Posterior vena cava (tissue), 2 donors: ENCODE measurements around the gene PLEKHG1. TPM values are rescaled to one million over a fixed set of nuclear protein-coding genes. Genes with fewer than 3 reads are reported as not detected.

Experiments used
- DNase-seq: peaks from one replicate; pipeline ENCODE4 v3.0.0-alpha.2; 2020; ENCODE audit warnings: low spot score
- intact Hi-C, 2 donors: fragments of 100-400 bp; cut with DNase I; formaldehyde crosslinking; loops; one replicate each; pipeline versions ENCODE4 v1.14.1 to v1.14.2; 2022 to 2023
- long read RNA-seq, 2 donors: library from polyadenylated mRNA; unstranded; transcript quantifications; one replicate each; pipeline ENCODE4 v2.0.0, GENCODE V29; 2020 to 2021
- total RNA-seq, 2 donors: library from RNA; stranded (reverse); fragmentation: NEBNext Ultra II Directional; extraction: Animal tissue kit (Norgen Biotek cat#: 25700); gene quantifications; one replicate each; pipeline ENCODE4 v1.2.1, GENCODE V29; 2021
- donor health status: DM: yes; HTN: yes; CAD: no.
- donor health status: DM: yes; HTN: yes; CAD: no.

The PLEKHG1 gene
- 10 to 100 TPM; 23.0 to 27.9 TPM for total RNA-seq
- long read RNA-seq, donor 1, partial matches to known transcripts = 1 of 7 reads
- long read RNA-seq, donor 1, other reads (novel, unspliced or antisense) = 6 of 7 reads
- long read RNA-seq, donor 2, partial matches to known transcripts = 3 of 9 reads
- long read RNA-seq, donor 2, other reads (novel, unspliced or antisense) = 6 of 9 reads

GRCh38 chr6:150599199-150600009 lies at the start of gene PLEKHG1:
PLEKHG1 (plus strand) TSS chr6:150599885; CDS start chr6:150733682, 133,797 bp downstream.
- DNase-seq = peak; percentile 93
- intact Hi-C loops = loop anchor here in 1 of 2 donors (5.0 to 10.0 kb wide), 2 partner anchors 175 to 362 kb away; no protein-coding TSS in a partner anchor

- intact Hi-C loops = no loop called here
Observed at GRCh38 chr6:150550244-150550643, 49.4 kb upstream of the PLEKHG1 start.

DNA sequence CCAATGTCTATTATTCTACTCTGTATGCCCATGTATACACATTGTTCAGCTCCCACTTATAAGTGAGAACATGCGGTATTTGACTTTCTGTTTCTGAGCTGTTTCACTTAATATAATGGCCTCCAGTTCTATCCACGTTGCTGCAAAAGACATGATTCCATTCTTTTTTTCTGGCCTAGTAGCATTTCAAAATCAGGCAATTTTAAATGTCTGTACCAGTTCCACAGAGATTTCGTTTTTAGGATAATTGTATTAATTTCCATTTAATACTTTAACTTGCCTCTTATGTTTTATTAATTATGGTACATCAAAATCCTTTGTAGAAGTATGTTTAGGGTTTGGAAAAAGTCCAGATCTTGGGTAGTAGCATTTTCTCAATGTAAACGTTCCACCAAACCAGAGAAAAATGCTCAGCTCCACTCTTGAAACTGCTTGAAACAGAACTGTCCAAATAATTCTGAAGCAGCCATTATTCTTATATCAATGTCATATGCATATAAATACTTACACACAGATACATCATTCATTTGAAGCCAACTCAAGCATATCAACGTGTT lies 42.6 kb upstream of the PLEKHG1 start:
- intact Hi-C loops = no loop called here
- DNase-seq = no peak

More at GRCh38 chr6:150550244-150550643, 49.4 kb upstream of the PLEKHG1 start:
- DNase-seq = no peak

DNA sequence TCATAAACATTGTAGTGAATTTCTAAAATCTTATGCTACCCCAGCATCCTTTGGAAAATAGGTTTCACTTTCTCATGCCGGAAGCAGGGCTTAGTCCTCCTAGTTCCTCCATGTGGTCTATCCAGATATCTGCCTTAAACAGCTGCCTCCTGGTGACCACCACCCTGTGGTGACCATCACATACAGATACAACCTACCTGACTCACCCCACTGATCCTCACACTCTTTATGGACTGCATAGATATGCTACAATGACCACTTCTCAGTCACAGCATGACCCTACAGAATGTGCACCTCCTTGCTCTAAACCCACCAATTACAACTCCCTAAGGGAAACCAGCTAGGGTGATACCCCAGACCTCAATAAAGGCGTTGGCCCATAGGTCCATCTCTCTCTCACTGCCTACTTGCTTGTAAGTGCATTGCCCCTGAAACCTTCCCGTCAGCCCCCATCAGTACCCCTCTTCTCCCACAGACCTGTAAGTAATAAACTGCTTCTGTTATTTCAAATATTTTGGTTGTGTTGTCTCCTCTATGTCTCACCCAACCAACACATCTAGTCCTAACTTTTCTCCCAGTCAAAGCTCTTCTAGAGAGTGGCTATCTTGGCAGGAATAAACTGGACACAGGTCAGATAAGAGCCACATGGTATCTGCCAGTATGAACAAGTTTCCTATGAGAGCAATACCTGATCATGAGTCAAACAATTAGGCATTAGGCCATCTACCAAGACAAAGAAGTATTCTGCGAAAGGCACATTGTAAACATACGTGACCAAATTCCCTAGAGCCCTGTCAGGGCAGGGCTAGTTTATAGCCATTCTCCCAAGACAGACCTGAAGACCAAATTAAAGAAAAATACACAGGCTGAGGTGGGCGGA lies 39.4 kb upstream of the PLEKHG1 start:
- DNase-seq = no peak
- intact Hi-C loops = no loop called here

DNA sequence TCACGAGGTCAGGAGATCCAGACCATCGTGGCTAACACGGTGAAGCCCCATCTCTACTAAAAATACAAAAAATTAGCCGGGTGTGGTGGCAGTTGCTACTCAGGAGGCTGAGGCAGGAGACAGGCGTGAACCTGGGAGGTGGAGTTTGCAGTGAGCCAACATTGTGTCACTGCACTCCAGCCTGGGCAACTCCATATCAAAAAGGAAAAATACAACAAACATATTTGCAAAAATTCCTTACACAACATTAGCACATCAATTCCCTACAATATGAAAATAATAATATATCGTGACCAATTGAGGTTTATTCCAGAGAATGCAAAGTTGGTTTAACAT lies 38.8 kb upstream of the PLEKHG1 start:
- DNase-seq = no peak
- intact Hi-C loops = no loop called here

DNA sequence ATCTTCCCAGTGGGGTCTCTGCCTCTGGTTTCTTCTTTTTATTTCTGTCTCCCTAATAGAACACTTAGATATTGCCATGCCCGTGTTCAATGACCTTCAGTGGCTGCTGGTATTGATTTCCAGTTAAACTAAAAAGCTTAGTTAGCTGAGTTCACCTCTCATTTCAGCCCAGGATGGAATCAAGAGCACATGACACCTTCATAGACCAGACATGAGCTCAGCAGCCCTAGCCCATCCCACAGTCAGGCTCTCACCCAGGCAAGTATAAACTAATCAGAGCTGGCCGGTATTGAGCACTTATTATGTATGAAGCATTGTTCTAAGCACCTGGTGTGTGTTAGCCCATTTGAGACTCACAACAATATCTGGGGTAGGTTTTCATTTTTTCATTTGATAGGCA lies 33.7 kb upstream of the PLEKHG1 start:
- DNase-seq = no peak
- intact Hi-C loops = no loop called here

- DNase-seq = no peak
- intact Hi-C loops = no loop called here
Observed at GRCh38 chr6:150566486-150566885, 33.2 kb upstream of the PLEKHG1 start.

DNA sequence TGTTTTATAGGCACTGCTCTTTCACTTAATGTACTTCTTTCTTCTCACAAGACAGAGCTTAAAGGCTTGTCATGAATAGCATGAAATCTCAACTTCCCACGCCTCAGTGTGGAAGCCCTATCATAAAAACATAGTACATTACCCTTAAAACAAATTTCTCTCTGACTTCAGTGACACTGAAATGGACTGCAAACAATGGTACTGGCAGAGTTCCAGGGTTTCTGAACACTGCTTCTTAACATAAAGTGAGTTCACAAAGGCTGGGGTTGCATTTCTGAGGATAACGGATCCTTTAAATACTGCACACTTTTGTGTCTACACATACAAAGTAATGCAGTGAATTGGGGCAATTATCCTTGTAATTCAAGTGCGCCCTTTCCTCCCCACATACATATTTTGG lies 32.3 kb upstream of the PLEKHG1 start:
- no peak for DNase-seq
- intact Hi-C loops = no loop called here

DNA sequence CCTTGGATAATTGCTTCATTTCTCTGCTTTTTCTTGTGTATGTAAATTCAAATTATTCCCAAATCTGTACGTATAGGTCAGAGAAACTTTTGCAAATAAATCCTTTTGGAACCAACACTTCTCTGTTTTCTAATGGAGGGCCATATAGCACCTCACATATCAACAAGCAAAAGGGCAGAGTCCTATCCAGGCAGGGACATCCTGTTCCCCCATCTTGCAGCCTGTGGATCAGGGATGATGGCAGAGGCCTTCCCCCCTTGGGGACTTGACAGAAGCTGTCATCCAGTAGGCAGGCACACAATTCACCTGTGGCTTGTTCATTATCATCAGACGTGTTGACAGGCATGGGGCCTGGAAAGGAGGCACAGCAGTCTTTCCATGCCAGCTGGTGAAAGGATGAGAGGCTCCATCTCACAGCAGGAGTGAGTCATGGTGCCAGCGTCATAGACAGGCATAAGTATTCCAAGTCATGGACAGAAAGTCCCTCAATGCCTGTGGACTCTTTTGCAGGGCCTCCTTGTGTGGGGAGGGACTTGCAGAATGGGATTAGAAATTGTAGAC lies 31.8 kb upstream of the PLEKHG1 start:
- DNase-seq = no peak
- intact Hi-C loops = no loop called here

DNA sequence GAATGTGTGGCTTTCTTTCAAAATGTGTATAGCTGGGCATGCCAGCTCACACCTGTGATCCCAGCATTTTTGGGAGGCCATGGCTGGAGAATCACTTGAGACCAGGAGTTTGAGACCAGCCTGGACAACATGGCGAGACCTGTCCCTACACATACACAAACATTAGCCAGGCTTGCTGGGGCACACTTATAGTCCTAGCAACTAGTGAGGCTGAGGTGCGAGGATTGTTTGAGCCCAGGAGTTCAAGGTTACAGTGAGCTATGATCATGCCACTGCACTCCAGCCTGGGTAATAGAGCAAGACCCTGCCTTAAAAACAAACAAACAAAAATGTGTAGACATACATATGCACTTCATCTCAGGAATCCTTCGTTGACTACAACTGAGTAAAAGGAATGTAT lies 31.1 kb upstream of the PLEKHG1 start:
- no peak for DNase-seq
- intact Hi-C loops = no loop called here

- no peak for DNase-seq
- intact Hi-C loops = no loop called here
Observed at GRCh38 chr6:150569161-150569560, 30.5 kb upstream of the PLEKHG1 start.

DNA sequence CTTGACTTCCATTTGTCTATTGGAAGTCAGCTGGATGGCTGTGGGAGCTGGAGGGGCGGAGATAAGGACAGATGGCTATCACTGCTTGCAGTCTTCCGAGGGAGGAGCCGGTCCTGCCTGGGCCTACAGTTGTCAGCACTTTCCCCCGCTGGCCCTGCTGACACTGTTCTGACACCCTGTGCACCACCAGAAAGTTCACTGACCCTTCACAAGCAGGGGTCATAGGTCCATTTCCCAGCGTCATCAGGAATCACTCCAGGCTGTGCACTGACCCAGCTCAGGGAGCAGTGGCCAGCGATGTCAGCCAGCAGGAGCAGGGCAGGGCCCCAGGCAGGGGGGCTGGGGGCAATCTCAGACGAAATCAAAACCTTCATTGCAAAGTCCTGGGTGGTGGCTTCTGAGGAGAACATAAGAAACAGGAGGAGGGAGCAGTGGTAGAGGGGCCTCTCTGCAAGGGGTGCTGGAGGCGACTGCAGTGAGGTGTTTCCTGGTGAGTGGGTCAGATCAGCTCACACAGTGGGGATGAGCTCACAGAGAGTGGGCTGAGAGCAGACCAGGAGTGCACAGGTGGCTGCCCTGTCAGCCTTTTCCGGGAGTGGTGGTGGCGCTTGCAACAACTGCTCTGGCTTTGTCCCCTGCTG lies 26.5 kb upstream of the PLEKHG1 start:
- intact Hi-C loops = no loop called here
- no peak for DNase-seq

DNA sequence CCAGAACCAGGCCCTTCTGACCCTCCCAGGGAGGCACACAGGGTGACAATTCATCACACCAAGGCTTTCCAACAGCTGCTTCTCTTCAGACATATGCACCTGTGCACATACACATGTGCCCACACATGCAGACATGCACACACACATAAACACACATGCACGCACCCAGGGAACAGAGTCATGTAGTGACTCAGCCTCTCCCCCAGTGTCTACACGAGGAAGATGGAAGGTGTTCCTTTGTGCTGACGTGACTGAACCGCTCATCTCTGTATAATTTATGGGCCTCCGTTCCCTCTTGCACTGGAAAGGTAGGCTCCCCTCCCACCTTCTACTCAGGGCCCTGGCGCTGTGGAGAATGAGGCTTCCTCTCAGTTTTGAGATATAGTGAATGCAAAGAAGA lies 23.8 kb upstream of the PLEKHG1 start:
- no peak for DNase-seq
- intact Hi-C loops = no loop called here

DNA sequence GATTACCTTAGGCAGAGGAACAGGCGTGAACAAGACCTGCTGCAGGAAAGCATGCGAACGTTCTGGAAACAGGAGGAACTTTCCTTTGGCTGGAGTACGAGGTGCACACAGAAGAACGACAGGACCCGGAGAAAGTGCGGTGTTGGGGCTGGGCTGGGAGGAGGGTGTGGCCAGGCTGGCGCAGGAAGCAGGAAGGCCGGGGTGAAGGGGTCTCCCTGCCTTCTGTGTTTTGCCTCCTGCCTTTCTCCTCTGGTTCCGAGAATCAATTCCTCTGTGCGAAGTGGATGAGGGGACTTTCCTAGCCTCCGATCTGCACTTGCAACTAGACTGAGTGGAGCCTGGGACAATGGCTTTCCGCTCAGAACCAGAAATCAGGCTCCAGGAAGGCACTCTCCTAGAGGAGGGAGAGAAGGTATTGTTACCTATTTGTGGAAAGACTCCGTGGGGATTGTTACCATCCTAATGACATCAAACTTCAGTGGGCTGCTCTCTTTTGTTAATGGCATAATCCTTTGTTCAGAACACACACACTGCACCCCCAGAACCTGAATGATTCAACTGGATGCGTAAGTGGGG lies 22.9 kb upstream of the PLEKHG1 start:
- DNase-seq = no peak
- intact Hi-C loops = no loop called here

- no peak for DNase-seq
- intact Hi-C loops = no loop called here
Observed at GRCh38 chr6:150579611-150580010, 20.1 kb upstream of the PLEKHG1 start.

GRCh38 chr6:150580489-150580888 lies 19.2 kb upstream of the PLEKHG1 start:
- intact Hi-C loops = no loop called here
- DNase-seq = no peak

DNA sequence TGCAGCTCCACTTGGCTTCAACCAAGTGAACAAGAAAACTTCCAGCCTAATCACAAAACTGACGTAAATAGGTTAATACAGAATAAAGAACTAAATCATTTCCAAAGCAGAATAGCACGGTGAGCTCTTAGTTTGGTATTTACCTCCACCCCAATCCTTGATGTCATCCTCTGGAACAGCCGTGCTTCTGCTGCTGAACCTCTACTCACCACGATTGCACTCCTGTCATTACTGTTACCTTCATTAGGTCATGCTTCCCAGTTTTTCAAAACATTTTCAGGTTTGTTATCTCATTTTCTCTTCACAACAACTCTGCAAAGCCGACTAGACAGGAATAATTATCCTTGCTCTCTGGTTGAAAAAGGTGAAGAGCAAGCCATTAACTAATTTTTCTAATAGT lies 15.6 kb upstream of the PLEKHG1 start:
- no peak for DNase-seq
- intact Hi-C loops = no loop called here

DNA sequence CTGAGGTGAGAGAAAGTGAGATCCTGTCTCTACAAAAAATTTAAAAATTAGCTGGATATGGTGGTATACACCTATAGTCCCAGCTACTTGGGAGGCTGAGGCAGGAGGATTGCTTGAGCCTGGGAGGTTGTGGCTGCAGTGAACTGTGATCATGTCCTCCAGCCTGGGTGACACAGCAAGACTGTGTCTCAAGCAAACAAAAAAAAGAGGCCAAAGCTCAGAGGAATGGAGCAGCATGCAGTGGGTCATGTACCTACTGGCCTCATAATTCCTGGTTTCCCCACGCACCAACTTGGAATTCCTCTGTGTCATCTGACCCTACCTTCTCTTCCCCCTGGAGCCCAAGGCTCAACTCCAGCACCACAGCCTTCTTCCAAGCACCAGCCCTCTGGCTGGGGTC lies 15.1 kb upstream of the PLEKHG1 start:
- intact Hi-C loops = no loop called here

DNA sequence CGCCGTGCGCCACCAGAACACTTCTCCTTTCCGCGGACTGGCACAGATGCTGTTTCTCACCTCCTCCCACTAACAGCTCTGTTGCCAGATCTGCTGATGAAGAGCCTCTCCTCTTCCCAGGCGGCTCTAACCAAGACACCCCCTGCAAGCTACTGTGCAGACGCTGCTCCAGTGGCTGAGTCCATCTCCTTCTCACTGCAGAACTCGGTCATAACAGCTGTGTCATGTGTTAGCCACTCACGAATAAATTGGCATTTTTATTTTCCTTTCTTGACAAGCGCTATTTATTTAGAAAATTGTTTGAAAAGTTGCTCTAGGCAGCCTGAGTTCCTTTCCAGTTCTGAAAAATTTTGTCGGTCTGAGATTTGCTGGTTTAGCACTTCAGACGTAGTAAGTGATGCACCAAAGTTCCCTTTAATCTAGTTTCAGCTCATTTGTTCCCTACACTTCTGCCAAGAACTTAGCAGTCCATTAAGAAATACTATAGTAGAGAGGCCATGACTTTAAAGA lies 12.8 kb upstream of the PLEKHG1 start:
- DNase-seq = no peak
- intact Hi-C loops = no loop called here

More for the DNA sequence above, 15.1 kb upstream of the PLEKHG1 start:
- DNase-seq = no peak
